ENCODE results near the gene EPHA6.

DNA sequence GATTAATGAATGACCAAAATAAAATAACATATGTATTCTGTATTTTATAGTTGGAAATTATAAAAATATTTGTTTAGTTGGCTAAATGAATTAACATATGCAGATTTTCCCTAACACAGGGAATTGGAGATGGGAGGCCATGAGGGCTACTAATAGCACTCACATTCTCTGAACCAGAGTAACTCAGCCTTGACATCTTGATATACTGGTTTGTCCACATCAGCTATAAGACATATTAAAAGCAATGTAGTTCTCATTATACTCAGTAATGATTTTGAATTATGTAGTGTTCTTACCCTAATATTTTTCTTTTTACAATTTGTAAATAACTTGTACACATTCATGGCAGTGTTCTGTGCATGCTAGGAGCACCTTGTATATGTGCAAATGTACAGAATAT lies 255.9 kb downstream of the EPHA6 start:
- TF ChIP-seq, protein P1, sequence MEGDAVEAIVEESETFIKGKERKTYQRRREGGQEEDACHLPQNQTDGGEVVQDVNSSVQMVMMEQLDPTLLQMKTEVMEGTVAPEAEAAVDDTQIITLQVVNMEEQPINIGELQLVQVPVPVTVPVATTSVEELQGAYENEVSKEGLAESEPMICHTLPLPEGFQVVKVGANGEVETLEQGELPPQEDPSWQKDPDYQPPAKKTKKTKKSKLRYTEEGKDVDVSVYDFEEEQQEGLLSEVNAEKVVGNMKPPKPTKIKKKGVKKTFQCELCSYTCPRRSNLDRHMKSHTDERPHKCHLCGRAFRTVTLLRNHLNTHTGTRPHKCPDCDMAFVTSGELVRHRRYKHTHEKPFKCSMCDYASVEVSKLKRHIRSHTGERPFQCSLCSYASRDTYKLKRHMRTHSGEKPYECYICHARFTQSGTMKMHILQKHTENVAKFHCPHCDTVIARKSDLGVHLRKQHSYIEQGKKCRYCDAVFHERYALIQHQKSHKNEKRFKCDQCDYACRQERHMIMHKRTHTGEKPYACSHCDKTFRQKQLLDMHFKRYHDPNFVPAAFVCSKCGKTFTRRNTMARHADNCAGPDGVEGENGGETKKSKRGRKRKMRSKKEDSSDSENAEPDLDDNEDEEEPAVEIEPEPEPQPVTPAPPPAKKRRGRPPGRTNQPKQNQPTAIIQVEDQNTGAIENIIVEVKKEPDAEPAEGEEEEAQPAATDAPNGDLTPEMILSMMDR (IDR thresholded peaks at IDR 0.05): no peak
- TF ChIP-seq POLR2A (IDR thresholded peaks at IDR 0.05): no peak
